C4-2B (cell line): Measurements from ENCODE around the gene LRRC18.

Experiments used
- H3K27ac ChIP-seq: fragments of 450-650 bp; 2 replicates; pipeline ENCODE4 v1.5.1; 2017
- ZFX ChIP-seq: fragments of 450-650 bp; IDR thresholded peaks from 2 replicates; pipeline ENCODE4 v1.6.1; 2017
- TF ChIP-seq, protein P1 (sequence below): fragments of 450-650 bp; conservative IDR thresholded peaks from 2 replicates; pipeline ENCODE4 v1.5.1; 2017; ENCODE audit warnings: mild to moderate bottlenecking

Gene LRRC18

DNA sequence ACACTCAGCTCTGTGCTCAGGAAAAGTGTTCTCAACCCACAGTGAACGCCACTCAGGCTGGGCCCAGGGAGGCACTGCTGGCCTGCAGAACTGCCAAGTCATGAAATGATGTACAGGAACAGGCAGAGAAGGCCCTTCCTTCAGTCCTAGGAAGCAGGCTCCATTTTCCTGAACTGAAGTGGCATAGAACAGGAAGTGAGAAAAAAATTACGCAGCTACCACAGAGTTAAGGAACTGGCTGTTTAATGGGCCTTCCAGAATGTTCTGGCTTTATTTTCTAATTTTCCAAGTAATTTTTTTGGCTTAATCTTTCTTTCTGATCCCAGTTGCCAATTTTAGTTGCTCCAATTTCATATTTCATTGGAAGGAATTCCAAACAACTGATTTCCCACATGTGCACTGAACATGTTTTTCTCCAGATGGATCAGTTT is 39.3 kb downstream of the LRRC18 start:
- TF ChIP-seq, protein P1, sequence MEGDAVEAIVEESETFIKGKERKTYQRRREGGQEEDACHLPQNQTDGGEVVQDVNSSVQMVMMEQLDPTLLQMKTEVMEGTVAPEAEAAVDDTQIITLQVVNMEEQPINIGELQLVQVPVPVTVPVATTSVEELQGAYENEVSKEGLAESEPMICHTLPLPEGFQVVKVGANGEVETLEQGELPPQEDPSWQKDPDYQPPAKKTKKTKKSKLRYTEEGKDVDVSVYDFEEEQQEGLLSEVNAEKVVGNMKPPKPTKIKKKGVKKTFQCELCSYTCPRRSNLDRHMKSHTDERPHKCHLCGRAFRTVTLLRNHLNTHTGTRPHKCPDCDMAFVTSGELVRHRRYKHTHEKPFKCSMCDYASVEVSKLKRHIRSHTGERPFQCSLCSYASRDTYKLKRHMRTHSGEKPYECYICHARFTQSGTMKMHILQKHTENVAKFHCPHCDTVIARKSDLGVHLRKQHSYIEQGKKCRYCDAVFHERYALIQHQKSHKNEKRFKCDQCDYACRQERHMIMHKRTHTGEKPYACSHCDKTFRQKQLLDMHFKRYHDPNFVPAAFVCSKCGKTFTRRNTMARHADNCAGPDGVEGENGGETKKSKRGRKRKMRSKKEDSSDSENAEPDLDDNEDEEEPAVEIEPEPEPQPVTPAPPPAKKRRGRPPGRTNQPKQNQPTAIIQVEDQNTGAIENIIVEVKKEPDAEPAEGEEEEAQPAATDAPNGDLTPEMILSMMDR, result no peak
- no peak for TF ChIP-seq ZFX
- no peak overlapping the region for H3K27ac ChIP-seq

- no peak overlapping the region for H3K27ac ChIP-seq
- TF ChIP-seq ZFX, result no peak
- TF ChIP-seq, protein P1, result no peak
Observed at GRCh38 chr10:48899781-48900180, 39.9 kb downstream of the LRRC18 start.

DNA sequence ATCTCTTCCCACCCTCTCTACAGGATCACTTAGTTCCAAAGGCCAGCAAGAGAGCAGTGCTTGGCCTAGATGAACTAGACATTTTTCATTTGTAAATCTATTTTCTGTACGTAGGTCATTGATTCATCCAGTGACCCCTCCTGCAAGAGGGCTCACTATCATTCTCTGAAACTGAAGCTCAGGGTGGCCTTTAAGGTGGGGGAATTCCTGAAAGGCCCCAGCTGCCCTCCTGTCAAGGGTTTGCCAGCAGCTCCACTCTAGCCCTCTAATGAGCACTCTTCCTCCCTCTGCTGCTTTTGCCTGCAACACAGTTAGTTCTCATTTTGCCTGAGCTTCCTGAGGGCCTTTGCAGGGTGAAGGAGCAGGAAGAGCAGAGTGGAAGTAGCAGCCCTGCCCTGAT is 41.2 kb downstream of the LRRC18 start:
- H3K27ac ChIP-seq, result no peak overlapping the region
- no peak for TF ChIP-seq ZFX
- TF ChIP-seq, protein P1, result no peak

- TF ChIP-seq, protein P1, result no peak
- TF ChIP-seq ZFX, result no peak
- no peak overlapping the region for H3K27ac ChIP-seq
Observed at GRCh38 chr10:48897441-48897790, 42.2 kb downstream of the LRRC18 start.

- no peak for TF ChIP-seq ZFX
- TF ChIP-seq, protein P1, result no peak
- no peak overlapping the region for H3K27ac ChIP-seq
Observed at GRCh38 chr10:48896756-48897440, 42.7 kb downstream of the LRRC18 start.

- TF ChIP-seq, protein P1, result no peak
- TF ChIP-seq ZFX, result no peak
- H3K27ac ChIP-seq, result no peak overlapping the region
Observed at GRCh38 chr10:48895803-48896195, 43.8 kb downstream of the LRRC18 start.

- TF ChIP-seq ZFX, result no peak
- TF ChIP-seq, protein P1, result no peak
- H3K27ac ChIP-seq, result no peak overlapping the region
Observed at GRCh38 chr10:48894911-48895802, 44.5 kb downstream of the LRRC18 start.
